ENCODE results near the gene EDN1.

Gene EDN1

DNA sequence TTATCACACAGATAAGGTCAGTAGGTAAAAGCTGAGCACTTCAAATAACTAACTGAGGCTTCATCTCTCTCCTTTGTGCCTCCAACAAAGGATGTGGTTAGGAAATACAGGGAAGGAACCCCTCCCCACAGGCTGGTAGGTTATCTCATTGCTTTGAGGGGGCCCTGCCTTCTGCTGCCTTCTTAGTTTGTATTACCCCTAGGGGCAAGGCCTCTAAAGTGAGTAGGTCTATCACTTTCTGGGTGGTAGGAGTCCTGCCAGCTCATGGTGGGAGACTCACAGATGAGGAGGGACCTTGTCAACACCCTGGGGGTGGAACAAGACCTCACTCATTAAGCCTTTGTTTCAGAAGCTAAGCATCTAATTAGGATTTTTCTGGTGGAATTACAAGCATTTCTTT lies 34.6 kb downstream of the EDN1 start:
- no peak overlapping the region for H2AFZ ChIP-seq (ENCODE audit: low read depth, low read length)
- peak; percentile 6 for DNase-seq
- H3K36me3 ChIP-seq (ENCODE audit: insufficient read depth, low read length): no peaks in the 10 kb centered on the region
- peak; percentile 52; the same call in 1 of the 3 replicates for ATAC-seq (ENCODE audit: insufficient read depth, low read depth)
- H3K27me3 ChIP-seq (ENCODE audit: insufficient read depth, low read length, poor library complexity): no peaks in the 10 kb centered on the region
- no peaks in the 10 kb centered on the region for H3K9me3 ChIP-seq (ENCODE audit: insufficient read depth, low read length, severe bottlenecking)
- H3K27ac ChIP-seq (ENCODE audit: low read length): no peak overlapping the region
- no peaks in the 10 kb centered on the region for H4K20me1 ChIP-seq (ENCODE audit: insufficient read depth, low read length)
- no peak overlapping the region for H3K4me2 ChIP-seq (ENCODE audit: insufficient read depth, low read length)
- no peak overlapping the region for H3K9ac ChIP-seq (ENCODE audit: low read depth, low read length)
- no peak overlapping the region for H3K4me3 ChIP-seq (ENCODE audit: low read depth in 1 of 2, low read length in 2 of 2)
- H3K79me2 ChIP-seq (ENCODE audit: insufficient read depth, low read length): no peaks in the 10 kb centered on the region
- TF ChIP-seq, protein P1, sequence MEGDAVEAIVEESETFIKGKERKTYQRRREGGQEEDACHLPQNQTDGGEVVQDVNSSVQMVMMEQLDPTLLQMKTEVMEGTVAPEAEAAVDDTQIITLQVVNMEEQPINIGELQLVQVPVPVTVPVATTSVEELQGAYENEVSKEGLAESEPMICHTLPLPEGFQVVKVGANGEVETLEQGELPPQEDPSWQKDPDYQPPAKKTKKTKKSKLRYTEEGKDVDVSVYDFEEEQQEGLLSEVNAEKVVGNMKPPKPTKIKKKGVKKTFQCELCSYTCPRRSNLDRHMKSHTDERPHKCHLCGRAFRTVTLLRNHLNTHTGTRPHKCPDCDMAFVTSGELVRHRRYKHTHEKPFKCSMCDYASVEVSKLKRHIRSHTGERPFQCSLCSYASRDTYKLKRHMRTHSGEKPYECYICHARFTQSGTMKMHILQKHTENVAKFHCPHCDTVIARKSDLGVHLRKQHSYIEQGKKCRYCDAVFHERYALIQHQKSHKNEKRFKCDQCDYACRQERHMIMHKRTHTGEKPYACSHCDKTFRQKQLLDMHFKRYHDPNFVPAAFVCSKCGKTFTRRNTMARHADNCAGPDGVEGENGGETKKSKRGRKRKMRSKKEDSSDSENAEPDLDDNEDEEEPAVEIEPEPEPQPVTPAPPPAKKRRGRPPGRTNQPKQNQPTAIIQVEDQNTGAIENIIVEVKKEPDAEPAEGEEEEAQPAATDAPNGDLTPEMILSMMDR (IDR thresholded peaks at IDR 0.05; ENCODE audit: borderline replicate concordance, extremely low read depth, low read length, poor library complexity, severe bottlenecking): no peak
- no peak for TF ChIP-seq EZH2 (IDR thresholded peaks at IDR 0.05; ENCODE audit: borderline replicate concordance, low read depth, low read length, severe bottlenecking)
- no peaks in the 10 kb centered on the region for H3K4me1 ChIP-seq (ENCODE audit: insufficient read depth, low read length)

DNA sequence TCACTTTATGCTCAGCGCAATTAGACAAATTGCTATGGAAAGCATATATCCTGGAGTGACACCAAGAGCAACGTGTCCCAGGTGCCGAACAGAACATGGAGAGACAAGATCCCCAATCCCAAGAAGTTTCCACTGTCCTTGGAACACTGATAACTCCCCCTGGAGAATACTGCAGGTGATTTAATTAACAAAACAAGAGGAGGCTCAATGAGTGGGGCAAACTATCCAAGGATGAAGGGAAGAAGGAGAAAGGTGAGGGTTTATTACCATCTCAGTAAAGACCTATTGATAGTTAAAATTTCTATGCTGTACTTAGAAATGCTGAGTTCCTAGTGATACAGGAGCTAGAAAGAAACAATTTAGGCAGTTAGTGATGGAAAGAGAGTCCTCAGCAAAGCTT lies 35.7 kb downstream of the EDN1 start:
- ATAC-seq (ENCODE audit: insufficient read depth, low read depth): no peak
- H4K20me1 ChIP-seq (ENCODE audit: insufficient read depth, low read length): no peaks in the 10 kb centered on the region
- no peaks in the 10 kb centered on the region for H3K27me3 ChIP-seq (ENCODE audit: insufficient read depth, low read length, poor library complexity)
- no peaks in the 10 kb centered on the region for H3K79me2 ChIP-seq (ENCODE audit: insufficient read depth, low read length)
- H3K4me2 ChIP-seq (ENCODE audit: insufficient read depth, low read length): no peak overlapping the region
- H3K27ac ChIP-seq (ENCODE audit: low read length): no peak overlapping the region
- TF ChIP-seq EZH2 (IDR thresholded peaks at IDR 0.05; ENCODE audit: borderline replicate concordance, low read depth, low read length, severe bottlenecking): no peak
- TF ChIP-seq, protein P1 (IDR thresholded peaks at IDR 0.05; ENCODE audit: borderline replicate concordance, extremely low read depth, low read length, poor library complexity, severe bottlenecking): no peak
- no peak overlapping the region for H3K4me3 ChIP-seq (ENCODE audit: low read depth in 1 of 2, low read length in 2 of 2)
- no peaks in the 10 kb centered on the region for H3K9me3 ChIP-seq (ENCODE audit: insufficient read depth, low read length, severe bottlenecking)
- H3K36me3 ChIP-seq (ENCODE audit: insufficient read depth, low read length): no peaks in the 10 kb centered on the region
- no peak overlapping the region for H3K9ac ChIP-seq (ENCODE audit: low read depth, low read length)
- DNase-seq: no peak
- H3K4me1 ChIP-seq (ENCODE audit: insufficient read depth, low read length): no peaks in the 10 kb centered on the region
- H2AFZ ChIP-seq (ENCODE audit: low read depth, low read length): no peak overlapping the region

DNA sequence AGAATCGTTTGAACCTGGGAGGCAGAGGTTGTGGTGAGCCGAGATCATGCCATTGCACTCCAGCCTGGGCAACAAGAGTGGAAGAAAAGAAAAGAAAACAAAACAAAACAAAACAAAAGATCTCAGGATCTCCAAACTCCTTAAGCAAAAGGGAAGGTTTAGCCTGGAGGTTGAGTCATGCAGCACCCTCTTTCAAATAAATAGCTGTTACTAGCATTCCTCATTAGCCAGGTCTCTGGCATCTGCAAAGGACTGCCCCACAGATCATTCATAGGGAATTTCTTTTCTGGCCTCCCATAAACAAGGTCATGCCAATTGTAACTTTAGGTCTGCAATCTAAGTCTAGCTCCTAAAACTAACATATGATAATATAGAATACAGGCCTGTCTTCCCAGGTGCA lies 37.2 kb downstream of the EDN1 start:
- Histone ChIP-seq H3K4me3 (ENCODE audit: low read depth in 1 of 2, low read length in 2 of 2) (no peak overlapping the region), H3K4me1 (ENCODE audit: insufficient read depth, low read length) (no peaks in the 10 kb centered on the region), H3K79me2 (ENCODE audit: insufficient read depth, low read length) (no peaks in the 10 kb centered on the region), H3K36me3 (ENCODE audit: insufficient read depth, low read length) (no peaks in the 10 kb centered on the region), H3K9ac (ENCODE audit: low read depth, low read length) (no peak overlapping the region), H3K27me3 (ENCODE audit: insufficient read depth, low read length, poor library complexity) (no peaks in the 10 kb centered on the region), H3K4me2 (ENCODE audit: insufficient read depth, low read length) (no peak overlapping the region), H3K9me3 (ENCODE audit: insufficient read depth, low read length, severe bottlenecking) (no peaks in the 10 kb centered on the region), H3K27ac (ENCODE audit: low read length) (no peak overlapping the region), H2AFZ (ENCODE audit: low read depth, low read length) (no peak overlapping the region), H4K20me1 (ENCODE audit: insufficient read depth, low read length) (no peaks in the 10 kb centered on the region)
- ATAC-seq (ENCODE audit: insufficient read depth, low read depth) (no peak), DNase-seq (no peak)
- TF ChIP-seq, protein P1 (IDR thresholded peaks at IDR 0.05; ENCODE audit: borderline replicate concordance, extremely low read depth, low read length, poor library complexity, severe bottlenecking): no peak
- TF ChIP-seq EZH2 (IDR thresholded peaks at IDR 0.05; ENCODE audit: borderline replicate concordance, low read depth, low read length, severe bottlenecking): no peak

DNA sequence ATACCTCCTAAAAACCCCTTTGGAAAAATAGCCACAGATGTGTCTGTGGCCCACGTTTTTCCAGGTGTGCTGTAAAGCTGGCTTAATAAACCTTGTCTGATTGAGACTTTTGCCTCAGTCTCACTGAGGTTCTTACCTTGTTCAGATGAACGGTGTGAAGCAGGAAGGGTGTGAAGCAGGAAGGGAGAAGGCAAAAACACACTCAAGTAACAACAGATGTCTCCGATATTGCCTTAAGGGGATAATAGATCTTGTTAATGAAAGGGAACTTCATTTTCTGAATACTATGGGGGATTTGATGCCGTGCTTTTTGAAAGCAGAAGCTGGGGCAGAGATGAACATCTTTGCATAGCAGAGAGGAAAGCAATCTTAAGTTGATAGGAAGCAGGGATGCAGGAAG lies 37.8 kb downstream of the EDN1 start:
- Histone ChIP-seq H3K36me3 (ENCODE audit: insufficient read depth, low read length) (no peaks in the 10 kb centered on the region), H3K27ac (ENCODE audit: low read length) (no peak overlapping the region)

More for the DNA sequence above, 37.8 kb downstream of the EDN1 start:
- Histone ChIP-seq H3K4me2 (ENCODE audit: insufficient read depth, low read length) (no peak overlapping the region), H3K9ac (ENCODE audit: low read depth, low read length) (no peak overlapping the region), H4K20me1 (ENCODE audit: insufficient read depth, low read length) (no peaks in the 10 kb centered on the region), H2AFZ (ENCODE audit: low read depth, low read length) (no peak overlapping the region), H3K27me3 (ENCODE audit: insufficient read depth, low read length, poor library complexity) (no peaks in the 10 kb centered on the region), H3K79me2 (ENCODE audit: insufficient read depth, low read length) (no peaks in the 10 kb centered on the region), H3K4me1 (ENCODE audit: insufficient read depth, low read length) (no peaks in the 10 kb centered on the region), H3K4me3 (ENCODE audit: low read depth in 1 of 2, low read length in 2 of 2) (no peak overlapping the region), H3K9me3 (ENCODE audit: insufficient read depth, low read length, severe bottlenecking) (no peaks in the 10 kb centered on the region)
- no peak for ATAC-seq (ENCODE audit: insufficient read depth, low read depth)
- TF ChIP-seq, protein P1 (IDR thresholded peaks at IDR 0.05; ENCODE audit: borderline replicate concordance, extremely low read depth, low read length, poor library complexity, severe bottlenecking): no peak
- TF ChIP-seq EZH2 (IDR thresholded peaks at IDR 0.05; ENCODE audit: borderline replicate concordance, low read depth, low read length, severe bottlenecking): no peak
- DNase-seq: no peak

All from DND-41 (cell line).